Ishikawa (cell line): ENCODE data around the gene ADD3.

ENCODE experiments used
- CEBPB ChIP-seq: IDR thresholded peaks from 2 replicates; pipeline ENCODE4 v1.6.1; 2012
- EGR1 ChIP-seq: IDR thresholded peaks from 2 replicates; pipeline ENCODE4 v1.6.1; 2012
- EP300 ChIP-seq: IDR thresholded peaks from 2 replicates; pipeline ENCODE4 v1.6.1; 2012; ENCODE audit warnings: borderline replicate concordance
- FOXM1 ChIP-seq: IDR thresholded peaks from 2 replicates; pipeline ENCODE4 v1.6.1; 2012; ENCODE audit warnings: low read depth, borderline replicate concordance
- MAX ChIP-seq: IDR thresholded peaks from 2 replicates; pipeline ENCODE4 v1.6.1; 2012
- NFIC ChIP-seq: IDR thresholded peaks from 2 replicates; pipeline ENCODE4 v1.6.1; 2012
- RAD21 ChIP-seq: IDR thresholded peaks from 2 replicates; pipeline ENCODE4 v1.6.1; 2012; ENCODE audit warnings: low read depth
- REST ChIP-seq: IDR thresholded peaks from 2 replicates; pipeline ENCODE4 v1.6.1; 2012; ENCODE audit warnings: low read depth, mild to moderate bottlenecking
- TAF1 ChIP-seq: IDR thresholded peaks from 2 replicates; pipeline ENCODE4 v1.6.1; 2012; ENCODE audit warnings: low read depth, mild to moderate bottlenecking
- TCF12 ChIP-seq: IDR thresholded peaks from 2 replicates; pipeline ENCODE4 v1.6.1; 2012; ENCODE audit warnings: low read depth
- TEAD4 ChIP-seq: IDR thresholded peaks from 2 replicates; pipeline ENCODE4 v1.6.1; 2012

DNA sequence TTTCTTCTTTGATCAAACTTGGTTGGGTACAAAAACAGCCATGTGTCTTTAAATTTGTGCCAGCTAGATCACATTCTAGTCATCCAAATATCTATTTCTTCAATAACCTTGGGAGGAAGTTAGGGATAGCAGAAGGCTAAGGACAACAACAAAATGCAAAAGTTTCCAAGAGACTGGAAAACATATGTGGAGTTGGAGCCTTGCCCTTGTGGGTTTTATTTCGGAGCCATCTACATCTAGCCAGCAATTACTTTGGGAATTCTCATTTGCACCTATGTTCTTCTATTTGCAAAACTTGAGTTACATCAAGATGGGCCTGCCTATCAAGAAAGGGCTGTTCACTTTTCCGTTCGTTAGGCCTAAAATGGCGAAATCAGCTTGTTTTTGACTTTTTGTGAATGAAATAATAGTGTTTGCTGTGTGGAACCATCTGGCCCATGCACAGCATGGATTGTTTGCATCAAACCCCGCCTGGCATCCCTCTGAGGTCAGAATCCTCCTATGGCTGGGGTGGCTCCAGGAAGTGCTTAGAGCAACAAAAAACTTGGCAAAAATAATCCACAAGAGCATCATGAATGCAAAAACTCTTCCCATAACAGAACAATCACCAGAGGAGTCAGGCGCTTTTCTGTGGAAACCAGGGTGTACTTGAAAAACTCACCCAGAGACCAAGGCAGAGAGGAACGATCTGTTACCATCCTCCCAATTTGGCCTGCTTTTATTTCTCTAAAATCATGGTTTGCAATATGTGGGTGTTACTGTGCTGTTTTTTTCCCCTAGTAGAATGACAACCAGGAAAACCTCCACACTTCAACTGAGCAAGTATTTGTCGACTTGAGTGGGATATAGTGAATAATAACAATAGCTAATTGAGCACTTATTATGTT lies 48.3 kb upstream of the ADD3 start:
- no peak for TF ChIP-seq REST
- TF ChIP-seq EP300: no peak
- TF ChIP-seq CEBPB: no peak
- no peak for TF ChIP-seq NFIC
- no peak for TF ChIP-seq MAX
- no peak for TF ChIP-seq RAD21
- no peak for TF ChIP-seq TCF12
- no peak for TF ChIP-seq FOXM1
- no peak for TF ChIP-seq TEAD4
- TF ChIP-seq TAF1: no peak
- TF ChIP-seq EGR1: no peak
